ENCODE measurements around the gene ACP6.

- TF ChIP-seq, protein P1, sequence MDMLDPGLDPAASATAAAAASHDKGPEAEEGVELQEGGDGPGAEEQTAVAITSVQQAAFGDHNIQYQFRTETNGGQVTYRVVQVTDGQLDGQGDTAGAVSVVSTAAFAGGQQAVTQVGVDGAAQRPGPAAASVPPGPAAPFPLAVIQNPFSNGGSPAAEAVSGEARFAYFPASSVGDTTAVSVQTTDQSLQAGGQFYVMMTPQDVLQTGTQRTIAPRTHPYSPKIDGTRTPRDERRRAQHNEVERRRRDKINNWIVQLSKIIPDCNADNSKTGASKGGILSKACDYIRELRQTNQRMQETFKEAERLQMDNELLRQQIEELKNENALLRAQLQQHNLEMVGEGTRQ (IDR thresholded peaks at IDR 0.05; ENCODE audit: low read depth, low read length), result no peak
- TF ChIP-seq, protein P1 (CRISPR knock-in tag; IDR thresholded peaks at IDR 0.05; ENCODE audit: borderline replicate concordance), result no peak
- TF ChIP-seq ZFP36L2 (CRISPR knock-in tag; IDR thresholded peaks at IDR 0.05) (no peak), MYNN (CRISPR knock-in tag; IDR thresholded peaks at IDR 0.05; ENCODE audit: low read depth) (no peak), ZNF775 (CRISPR knock-in tag; IDR thresholded peaks at IDR 0.05; ENCODE audit: borderline replicate concordance) (no peak), PHB2 (IDR thresholded peaks at IDR 0.05; ENCODE audit: partially characterized antibody) (no peak), POLR2G (IDR thresholded peaks at IDR 0.05; ENCODE audit: low read depth, low read length) (no peak), TAF15 (IDR thresholded peaks at IDR 0.05; ENCODE audit: low read depth, low read length, poor library complexity, severe bottlenecking) (no peak), ZNF530 (CRISPR knock-in tag; IDR thresholded peaks at IDR 0.05; ENCODE audit: low read depth) (no peak), NR2C2 (CRISPR knock-in tag; IDR thresholded peaks at IDR 0.05; ENCODE audit: borderline replicate concordance) (no peak), SYNCRIP (IDR thresholded peaks at IDR 0.05; ENCODE audit: insufficient read depth, low read depth, low read length) (no peak), IRF2 (CRISPR knock-in tag; IDR thresholded peaks at IDR 0.05) (no peak)
- TF ChIP-seq, protein P2, sequence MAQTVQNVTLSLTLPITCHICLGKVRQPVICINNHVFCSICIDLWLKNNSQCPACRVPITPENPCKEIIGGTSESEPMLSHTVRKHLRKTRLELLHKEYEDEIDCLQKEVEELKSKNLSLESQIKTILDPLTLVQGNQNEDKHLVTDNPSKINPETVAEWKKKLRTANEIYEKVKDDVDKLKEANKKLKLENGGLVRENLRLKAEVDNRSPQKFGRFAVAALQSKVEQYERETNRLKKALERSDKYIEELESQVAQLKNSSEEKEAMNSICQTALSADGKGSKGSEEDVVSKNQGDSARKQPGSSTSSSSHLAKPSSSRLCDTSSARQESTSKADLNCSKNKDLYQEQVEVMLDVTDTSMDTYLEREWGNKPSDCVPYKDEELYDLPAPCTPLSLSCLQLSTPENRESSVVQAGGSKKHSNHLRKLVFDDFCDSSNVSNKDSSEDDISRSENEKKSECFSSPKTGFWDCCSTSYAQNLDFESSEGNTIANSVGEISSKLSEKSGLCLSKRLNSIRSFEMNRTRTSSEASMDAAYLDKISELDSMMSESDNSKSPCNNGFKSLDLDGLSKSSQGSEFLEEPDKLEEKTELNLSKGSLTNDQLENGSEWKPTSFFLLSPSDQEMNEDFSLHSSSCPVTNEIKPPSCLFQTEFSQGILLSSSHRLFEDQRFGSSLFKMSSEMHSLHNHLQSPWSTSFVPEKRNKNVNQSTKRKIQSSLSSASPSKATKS (CRISPR knock-in tag; IDR thresholded peaks at IDR 0.05), result no peak
These were observed 59.3 kb downstream of the ACP6 start for GRCh38 chr1:147611021-147611426.
